ENCODE measurements around the gene AFDN.

AFDN gene

DNA sequence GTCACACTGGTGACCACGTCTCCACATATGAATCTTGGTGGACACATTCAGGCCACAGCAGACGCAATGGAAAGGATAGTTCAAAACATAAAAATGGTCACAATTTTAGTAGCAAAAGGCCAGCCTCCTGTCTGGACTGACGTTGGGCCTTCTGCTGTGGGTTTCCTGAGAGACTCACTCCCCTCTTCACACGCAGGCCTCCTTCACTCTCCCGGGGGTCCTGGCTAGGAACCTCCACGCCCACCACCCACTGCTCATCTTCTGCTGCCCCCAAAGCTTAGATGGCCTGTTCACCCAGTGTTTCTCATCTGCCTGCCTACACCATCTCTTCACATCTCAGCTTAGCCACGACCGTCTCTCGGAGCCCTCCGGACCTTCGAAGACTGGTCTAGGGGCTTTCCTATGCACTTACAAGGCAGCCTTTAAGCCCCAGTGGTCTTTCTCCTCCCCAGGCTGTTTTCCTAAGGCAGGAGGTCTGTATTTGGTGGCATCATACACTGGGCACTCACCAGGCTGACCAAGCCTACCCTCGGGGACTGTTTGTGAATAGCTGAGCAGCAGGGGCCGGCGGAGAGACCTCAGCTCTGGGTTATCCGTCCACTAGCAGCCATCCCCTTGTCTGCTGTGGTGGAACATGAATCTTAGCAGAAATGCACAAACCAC, 46.6 kb upstream of the AFDN start:
- Histone ChIP-seq H3K27me3 (ENCODE audit: insufficient read depth, low read length, poor library complexity) (no peaks in the 10 kb centered on the region), H3K4me2 (ENCODE audit: insufficient read depth, low read length) (no peak overlapping the region), H3K9ac (ENCODE audit: low read depth, low read length) (no peak overlapping the region), H3K36me3 (ENCODE audit: insufficient read depth, low read length) (no peaks in the 10 kb centered on the region), H3K4me1 (ENCODE audit: insufficient read depth, low read length) (no peaks in the 10 kb centered on the region), H3K79me2 (ENCODE audit: insufficient read depth, low read length) (no peaks in the 10 kb centered on the region), H2AFZ (ENCODE audit: low read depth, low read length) (no peak overlapping the region), H4K20me1 (ENCODE audit: insufficient read depth, low read length) (no peaks in the 10 kb centered on the region), H3K9me3 (ENCODE audit: insufficient read depth, low read length, severe bottlenecking) (no peaks in the 10 kb centered on the region), H3K27ac (ENCODE audit: low read length) (no peak overlapping the region), H3K4me3 (ENCODE audit: low read depth in 1 of 2, low read length in 2 of 2) (no peak overlapping the region)
- ATAC-seq (ENCODE audit: insufficient read depth, low read depth) (no peak), DNase-seq (no peak)
- no peak for TF ChIP-seq EZH2 (IDR thresholded peaks at IDR 0.05; ENCODE audit: borderline replicate concordance, low read depth, low read length, severe bottlenecking)
- TF ChIP-seq, protein P1, sequence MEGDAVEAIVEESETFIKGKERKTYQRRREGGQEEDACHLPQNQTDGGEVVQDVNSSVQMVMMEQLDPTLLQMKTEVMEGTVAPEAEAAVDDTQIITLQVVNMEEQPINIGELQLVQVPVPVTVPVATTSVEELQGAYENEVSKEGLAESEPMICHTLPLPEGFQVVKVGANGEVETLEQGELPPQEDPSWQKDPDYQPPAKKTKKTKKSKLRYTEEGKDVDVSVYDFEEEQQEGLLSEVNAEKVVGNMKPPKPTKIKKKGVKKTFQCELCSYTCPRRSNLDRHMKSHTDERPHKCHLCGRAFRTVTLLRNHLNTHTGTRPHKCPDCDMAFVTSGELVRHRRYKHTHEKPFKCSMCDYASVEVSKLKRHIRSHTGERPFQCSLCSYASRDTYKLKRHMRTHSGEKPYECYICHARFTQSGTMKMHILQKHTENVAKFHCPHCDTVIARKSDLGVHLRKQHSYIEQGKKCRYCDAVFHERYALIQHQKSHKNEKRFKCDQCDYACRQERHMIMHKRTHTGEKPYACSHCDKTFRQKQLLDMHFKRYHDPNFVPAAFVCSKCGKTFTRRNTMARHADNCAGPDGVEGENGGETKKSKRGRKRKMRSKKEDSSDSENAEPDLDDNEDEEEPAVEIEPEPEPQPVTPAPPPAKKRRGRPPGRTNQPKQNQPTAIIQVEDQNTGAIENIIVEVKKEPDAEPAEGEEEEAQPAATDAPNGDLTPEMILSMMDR (IDR thresholded peaks at IDR 0.05; ENCODE audit: borderline replicate concordance, extremely low read depth, low read length, poor library complexity, severe bottlenecking), result no peak

GRCh38 chr6:167781066-167781767, 45.5 kb upstream of the AFDN start:
- H3K4me2 ChIP-seq (ENCODE audit: insufficient read depth, low read length), result no peak overlapping the region
- TF ChIP-seq, protein P1 (IDR thresholded peaks at IDR 0.05; ENCODE audit: borderline replicate concordance, extremely low read depth, low read length, poor library complexity, severe bottlenecking), result no peak
- no peak for TF ChIP-seq EZH2 (IDR thresholded peaks at IDR 0.05; ENCODE audit: borderline replicate concordance, low read depth, low read length, severe bottlenecking)
- H3K4me3 ChIP-seq (ENCODE audit: low read depth in 1 of 2, low read length in 2 of 2), result no peak overlapping the region
- no peak for ATAC-seq (ENCODE audit: insufficient read depth, low read depth)
- no peaks in the 10 kb centered on the region for H4K20me1 ChIP-seq (ENCODE audit: insufficient read depth, low read length)
- no peaks in the 10 kb centered on the region for H3K36me3 ChIP-seq (ENCODE audit: insufficient read depth, low read length)
- no peak overlapping the region for H2AFZ ChIP-seq (ENCODE audit: low read depth, low read length)
- no peaks in the 10 kb centered on the region for H3K27me3 ChIP-seq (ENCODE audit: insufficient read depth, low read length, poor library complexity)
- H3K79me2 ChIP-seq (ENCODE audit: insufficient read depth, low read length), result no peaks in the 10 kb centered on the region
- no peaks in the 10 kb centered on the region for H3K9me3 ChIP-seq (ENCODE audit: insufficient read depth, low read length, severe bottlenecking)
- no peak overlapping the region for H3K27ac ChIP-seq (ENCODE audit: low read length)
- no peak overlapping the region for H3K9ac ChIP-seq (ENCODE audit: low read depth, low read length)
- no peak for DNase-seq
- H3K4me1 ChIP-seq (ENCODE audit: insufficient read depth, low read length), result no peaks in the 10 kb centered on the region

DNA sequence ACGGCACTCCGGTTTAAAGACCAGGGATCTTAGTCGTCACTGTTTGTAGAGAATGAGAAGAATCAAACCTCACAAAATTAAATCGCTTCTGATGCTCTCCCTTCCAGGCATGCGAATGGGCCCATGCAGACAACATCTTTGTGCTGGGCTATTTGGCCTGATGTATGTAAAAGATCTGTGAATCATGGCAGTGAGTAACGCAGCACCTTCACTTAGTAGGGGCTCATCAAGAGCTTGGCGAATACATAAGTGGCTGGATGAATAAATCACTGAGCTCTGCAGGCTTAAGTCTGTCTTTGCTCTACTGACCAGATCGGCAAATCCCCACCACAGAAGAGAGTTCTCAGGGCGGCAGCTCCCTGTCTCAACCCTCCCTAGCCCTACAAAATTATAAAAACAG, 44.8 kb upstream of the AFDN start:
- no peak overlapping the region for H2AFZ ChIP-seq (ENCODE audit: low read depth, low read length)
- no peak for ATAC-seq (ENCODE audit: insufficient read depth, low read depth)
- H3K79me2 ChIP-seq (ENCODE audit: insufficient read depth, low read length), result no peaks in the 10 kb centered on the region

More for the DNA sequence above, 44.8 kb upstream of the AFDN start:
- H3K4me1 ChIP-seq (ENCODE audit: insufficient read depth, low read length), result no peaks in the 10 kb centered on the region
- no peak overlapping the region for H3K4me2 ChIP-seq (ENCODE audit: insufficient read depth, low read length)
- no peaks in the 10 kb centered on the region for H3K27me3 ChIP-seq (ENCODE audit: insufficient read depth, low read length, poor library complexity)
- no peak overlapping the region for H3K27ac ChIP-seq (ENCODE audit: low read length)
- DNase-seq, result no peak
- H3K9me3 ChIP-seq (ENCODE audit: insufficient read depth, low read length, severe bottlenecking), result no peaks in the 10 kb centered on the region
- TF ChIP-seq, protein P1 (IDR thresholded peaks at IDR 0.05; ENCODE audit: borderline replicate concordance, extremely low read depth, low read length, poor library complexity, severe bottlenecking), result no peak
- TF ChIP-seq EZH2 (IDR thresholded peaks at IDR 0.05; ENCODE audit: borderline replicate concordance, low read depth, low read length, severe bottlenecking), result no peak
- H3K4me3 ChIP-seq (ENCODE audit: low read depth in 1 of 2, low read length in 2 of 2), result no peak overlapping the region
- no peaks in the 10 kb centered on the region for H4K20me1 ChIP-seq (ENCODE audit: insufficient read depth, low read length)
- no peaks in the 10 kb centered on the region for H3K36me3 ChIP-seq (ENCODE audit: insufficient read depth, low read length)
- H3K9ac ChIP-seq (ENCODE audit: low read depth, low read length), result no peak overlapping the region

All from DND-41 (cell line).